Vagina (tissue), 2 donors: ENCODE data around the gene KNG1. TPM values are rescaled to one million over a fixed set of nuclear protein-coding genes. Genes with fewer than 3 reads are reported as not detected.
A peak's percentile ranks its signal among the peaks of the same experiment; 100 is the strongest.
"Not testable (repeated sequence)": the region's sequence is repeated elsewhere in the genome, so short reads cannot be mapped to it uniquely, and the experiment has no call there.

ENCODE experiments used
- DNase-seq, 2 donors: peaks; one replicate each; pipeline ENCODE4 v3.0.0-alpha.2; 2017; ENCODE audit errors: extremely low spot score in 2 of 2
- H3K27ac ChIP-seq: fragments of 200-600 bp; sonication (generic); one replicate; pipeline ENCODE4 v1.5.1; 2019
- H3K27me3 ChIP-seq: fragments of 200-600 bp; sonication (generic); one replicate; pipeline ENCODE4 v1.5.1; 2019
- H3K36me3 ChIP-seq, 2 donors: fragments of 200-600 bp; sonication (generic); one replicate each; pipeline ENCODE4 v1.5.1; 2017 to 2019
- H3K4me1 ChIP-seq: fragments of 200-600 bp; sonication (generic); one replicate; pipeline ENCODE4 v1.5.1; 2019
- H3K4me3 ChIP-seq, 2 donors: fragments of 200-600 bp; sonication (generic); 1 replicate in 1 of 2; 2 replicates in 1 of 2; pipeline ENCODE4 v1.5.1; 2016 to 2019
- H3K9me3 ChIP-seq: fragments of 200-600 bp; sonication (generic); one replicate; pipeline ENCODE4 v1.5.1; 2019
- CTCF ChIP-seq, 3 experiments: fragments of 450-650 bp in 2 of 3; fragments of 200-600 bp in 1 of 3; sonication (generic) in 1 of 3; IDR thresholded peaks; one replicate each; pipeline ENCODE4 v1.5.1; 2017 to 2019; ENCODE audit warnings: antibody characterized with exemption in 3 of 3, mild to moderate bottlenecking in 2 of 3, moderate library complexity in 2 of 3
- POLR2A ChIP-seq, 2 donors: fragments of 450-650 bp; IDR thresholded peaks; one replicate each; pipeline ENCODE4 v1.6.1; 2017; ENCODE audit warnings: antibody characterized with exemption in 2 of 2, mild to moderate bottlenecking in 2 of 2, moderate library complexity in 2 of 2
- POLR2AphosphoS5 ChIP-seq, 2 donors: sonication (generic); formaldehyde crosslinking; IDR thresholded peaks; one replicate each; pipeline ENCODE4 v1.9.0; 2017; ENCODE audit warnings: antibody characterized with exemption in 2 of 2, mild to moderate bottlenecking in 2 of 2, low read depth in 1 of 2; ENCODE audit not compliant: insufficient read depth in 1 of 2
- intact Hi-C: fragments of 100-400 bp; cut with DNase I; formaldehyde crosslinking; loops from one replicate; pipeline ENCODE4 v1.15.1; 2023
- total RNA-seq: library from RNA; depleted of rRNA; stranded (reverse); fragments of >200 nt; gene quantifications from one replicate; pipeline ENCODE4 v1.2.3, GENCODE V29; 2016

KNG1 gene
- total RNA-seq, 1 donor from 2014 or later = not detected

GRCh38 chr3:186697510-186697909 is 19.6 kb upstream of the KNG1 start:
- TF ChIP-seq CTCF (IDR thresholded peaks at IDR 0.05) (no peak), POLR2A (IDR thresholded peaks at IDR 0.05) (no peak), POLR2AphosphoS5 (IDR thresholded peaks at IDR 0.05; ENCODE audit: insufficient read depth in 1 of 2, low read depth in 1 of 2) (no peak)
- intact Hi-C loops = no loop called here

GRCh38 chr3:186700267-186700666 is 16.9 kb upstream of the KNG1 start:
- no peak overlapping the region for H3K27ac ChIP-seq
- no peak for TF ChIP-seq POLR2A (IDR thresholded peaks at IDR 0.05)
- TF ChIP-seq CTCF (IDR thresholded peaks at IDR 0.05) = no peak
- no peak for TF ChIP-seq POLR2AphosphoS5 (IDR thresholded peaks at IDR 0.05; ENCODE audit: insufficient read depth in 1 of 2, low read depth in 1 of 2)
- no peak overlapping the region for H3K4me3 ChIP-seq
- H3K4me1 ChIP-seq = no peaks in the 10 kb centered on the region
- intact Hi-C loops = no loop called here
- DNase-seq = no peak
- no peaks in the 10 kb centered on the region for H3K36me3 ChIP-seq
- H3K27me3 ChIP-seq = no peaks in the 10 kb centered on the region
- no peaks in the 10 kb centered on the region for H3K9me3 ChIP-seq

More at GRCh38 chr3:186697510-186697909, 19.6 kb upstream of the KNG1 start:
- no peak overlapping the region for H3K27ac ChIP-seq
- no peaks in the 10 kb centered on the region for H3K36me3 ChIP-seq
- no peak overlapping the region for H3K4me3 ChIP-seq
- no peaks in the 10 kb centered on the region for H3K9me3 ChIP-seq
- no peak for DNase-seq
- H3K27me3 ChIP-seq = no peaks in the 10 kb centered on the region
- no peaks in the 10 kb centered on the region for H3K4me1 ChIP-seq

- H3K36me3 ChIP-seq, intact Hi-C loops, H3K27ac ChIP-seq, H3K27me3 ChIP-seq, H3K4me3 ChIP-seq, H3K9me3 ChIP-seq, H3K4me1 ChIP-seq, DNase-seq: not testable (repeated sequence)
Observed at GRCh38 chr3:186702451-186702850, 14.7 kb upstream of the KNG1 start.

GRCh38 chr3:186705882-186706780 is 11.0 kb upstream of the KNG1 start:
- H3K4me1 ChIP-seq = no peaks in the 10 kb centered on the region
- no peak overlapping the region for H3K4me3 ChIP-seq
- H3K27ac ChIP-seq = no peak overlapping the region
- TF ChIP-seq POLR2A (IDR thresholded peaks at IDR 0.05) (no peak), CTCF (IDR thresholded peaks at IDR 0.05) (no peak), POLR2AphosphoS5 (IDR thresholded peaks at IDR 0.05; ENCODE audit: insufficient read depth in 1 of 2, low read depth in 1 of 2) (no peak)
- H3K9me3 ChIP-seq = no peaks in the 10 kb centered on the region
- peak in 1 of 2 donors; percentile 56 for DNase-seq
- intact Hi-C loops = no loop called here
- no peaks in the 10 kb centered on the region for H3K27me3 ChIP-seq
- H3K36me3 ChIP-seq = no peaks in the 10 kb centered on the region

- peak in 1 of 2 donors; percentile 49 for DNase-seq
- Histone ChIP-seq H3K27me3 (no peaks in the 10 kb centered on the region), H3K27ac (no peak overlapping the region), H3K9me3 (no peaks in the 10 kb centered on the region), H3K4me3 (no peak overlapping the region), H3K36me3 (no peaks in the 10 kb centered on the region), H3K4me1 (no peaks in the 10 kb centered on the region)
- TF ChIP-seq POLR2A (IDR thresholded peaks at IDR 0.05) (no peak), POLR2AphosphoS5 (IDR thresholded peaks at IDR 0.05; ENCODE audit: insufficient read depth in 1 of 2, low read depth in 1 of 2) (no peak), CTCF (IDR thresholded peaks at IDR 0.05) (no peak)
- intact Hi-C loops = no loop called here
Observed at GRCh38 chr3:186708983-186709679, 8.0 kb upstream of the KNG1 start.

GRCh38 chr3:186710694-186711093 is 6.5 kb upstream of the KNG1 start:
- H3K9me3 ChIP-seq, H3K4me1 ChIP-seq, H3K27ac ChIP-seq, H3K4me3 ChIP-seq, DNase-seq, intact Hi-C loops, H3K36me3 ChIP-seq, H3K27me3 ChIP-seq: not testable (repeated sequence)
